OCI-LY7 (cell line): ENCODE results near the gene EIF1B.

ENCODE experiments used
- EZH2phosphoT487 ChIP-seq: fragments of 200-600 bp; sonication (generic); IDR thresholded peaks from 2 replicates; pipeline ENCODE4 v1.6.1; 2018; ENCODE audit warnings: low read depth, borderline replicate concordance, mild to moderate bottlenecking, mixed run types, antibody characterized with exemption, low read length, moderate library complexity, mixed read lengths
- TF ChIP-seq, protein P1 (sequence below): fragments of 200-600 bp; sonication (generic); conservative IDR thresholded peaks from 2 replicates; pipeline ENCODE4 v1.5.1; 2014; ENCODE audit warnings: mild to moderate bottlenecking, antibody characterized with exemption, low read length, moderate library complexity, mixed read lengths

DNA sequence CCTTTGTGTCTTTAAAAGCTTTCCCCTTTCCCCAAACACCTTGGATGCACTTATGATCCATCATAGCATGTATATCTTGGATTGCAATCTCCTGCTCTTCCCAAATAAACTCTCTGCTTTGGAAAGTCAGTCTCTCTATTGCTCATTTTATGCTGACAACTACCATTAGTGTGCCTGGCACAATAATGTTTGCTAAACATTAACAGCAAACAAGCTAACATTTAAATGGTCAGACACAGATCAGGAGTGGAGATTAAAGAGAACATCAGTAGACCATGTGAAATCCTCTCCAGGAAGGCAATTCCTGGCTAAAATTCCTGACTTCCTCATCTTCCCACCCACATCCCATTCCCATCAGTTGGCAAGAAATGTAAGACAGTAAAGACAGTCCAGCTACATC is 44.3 kb upstream of the EIF1B start:
- TF ChIP-seq, protein P1, sequence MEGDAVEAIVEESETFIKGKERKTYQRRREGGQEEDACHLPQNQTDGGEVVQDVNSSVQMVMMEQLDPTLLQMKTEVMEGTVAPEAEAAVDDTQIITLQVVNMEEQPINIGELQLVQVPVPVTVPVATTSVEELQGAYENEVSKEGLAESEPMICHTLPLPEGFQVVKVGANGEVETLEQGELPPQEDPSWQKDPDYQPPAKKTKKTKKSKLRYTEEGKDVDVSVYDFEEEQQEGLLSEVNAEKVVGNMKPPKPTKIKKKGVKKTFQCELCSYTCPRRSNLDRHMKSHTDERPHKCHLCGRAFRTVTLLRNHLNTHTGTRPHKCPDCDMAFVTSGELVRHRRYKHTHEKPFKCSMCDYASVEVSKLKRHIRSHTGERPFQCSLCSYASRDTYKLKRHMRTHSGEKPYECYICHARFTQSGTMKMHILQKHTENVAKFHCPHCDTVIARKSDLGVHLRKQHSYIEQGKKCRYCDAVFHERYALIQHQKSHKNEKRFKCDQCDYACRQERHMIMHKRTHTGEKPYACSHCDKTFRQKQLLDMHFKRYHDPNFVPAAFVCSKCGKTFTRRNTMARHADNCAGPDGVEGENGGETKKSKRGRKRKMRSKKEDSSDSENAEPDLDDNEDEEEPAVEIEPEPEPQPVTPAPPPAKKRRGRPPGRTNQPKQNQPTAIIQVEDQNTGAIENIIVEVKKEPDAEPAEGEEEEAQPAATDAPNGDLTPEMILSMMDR, result no peak
- no peak for TF ChIP-seq EZH2phosphoT487
